NCI-H526 (cell line): ENCODE results near the gene EPB41L1.

Experiments
- DNase-seq, 2 experiments: peaks; one replicate each; lab custom pipeline; 2025; lab: John Stamatoyannopoulos, UW

The EPB41L1 gene

DNA sequence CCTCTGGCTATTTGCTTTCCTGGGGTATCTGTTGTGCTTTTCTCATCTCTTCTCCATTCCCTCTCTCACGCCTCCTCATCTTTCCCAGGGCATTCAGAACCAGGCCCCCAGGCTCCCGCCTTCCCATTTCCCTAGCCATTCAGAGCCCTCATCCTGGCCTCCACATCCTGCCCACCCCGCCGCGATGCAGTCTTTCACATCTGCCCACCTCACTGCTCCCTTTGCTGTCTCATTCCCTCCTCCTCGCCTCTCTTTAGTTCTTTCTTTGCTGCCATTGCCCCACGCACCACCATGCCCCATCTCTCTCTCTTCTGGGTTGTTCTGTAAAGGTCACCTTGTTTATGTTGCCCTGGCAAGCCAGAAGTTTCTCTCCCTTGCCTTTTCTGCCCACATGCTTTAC is 71.1 kb downstream of the EPB41L1 start:
- no peak for DNase-seq

GRCh38 chr20:36228770-36229169 is 74.2 kb downstream of the EPB41L1 start:
- DNase-seq, result no peak

DNA sequence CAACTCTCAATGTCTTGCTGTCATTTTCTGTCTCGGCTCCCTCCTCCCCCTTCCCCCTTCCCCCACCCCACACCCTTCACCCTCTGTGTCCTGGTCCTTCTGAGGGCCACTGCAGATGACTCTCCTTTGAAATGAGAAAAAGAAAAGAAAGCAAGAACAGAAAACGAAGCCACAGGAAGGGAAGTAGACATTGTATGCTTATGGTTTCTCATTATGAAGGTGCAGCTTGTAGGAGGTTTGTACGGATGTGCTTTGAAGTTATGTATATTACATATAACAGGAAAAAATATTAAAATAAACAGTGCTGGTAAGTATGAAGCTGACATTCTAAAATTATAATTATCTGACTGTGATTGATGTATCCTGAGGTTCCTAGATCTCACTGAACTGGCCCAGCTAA is 75.5 kb downstream of the EPB41L1 start:
- no peak for DNase-seq

GRCh38 chr20:36231331-36231730 is 76.8 kb downstream of the EPB41L1 start:
- no peak for DNase-seq

- DNase-seq, result no peak
These were observed 80.3 kb downstream of the EPB41L1 start for GRCh38 chr20:36234771-36235320.

DNA sequence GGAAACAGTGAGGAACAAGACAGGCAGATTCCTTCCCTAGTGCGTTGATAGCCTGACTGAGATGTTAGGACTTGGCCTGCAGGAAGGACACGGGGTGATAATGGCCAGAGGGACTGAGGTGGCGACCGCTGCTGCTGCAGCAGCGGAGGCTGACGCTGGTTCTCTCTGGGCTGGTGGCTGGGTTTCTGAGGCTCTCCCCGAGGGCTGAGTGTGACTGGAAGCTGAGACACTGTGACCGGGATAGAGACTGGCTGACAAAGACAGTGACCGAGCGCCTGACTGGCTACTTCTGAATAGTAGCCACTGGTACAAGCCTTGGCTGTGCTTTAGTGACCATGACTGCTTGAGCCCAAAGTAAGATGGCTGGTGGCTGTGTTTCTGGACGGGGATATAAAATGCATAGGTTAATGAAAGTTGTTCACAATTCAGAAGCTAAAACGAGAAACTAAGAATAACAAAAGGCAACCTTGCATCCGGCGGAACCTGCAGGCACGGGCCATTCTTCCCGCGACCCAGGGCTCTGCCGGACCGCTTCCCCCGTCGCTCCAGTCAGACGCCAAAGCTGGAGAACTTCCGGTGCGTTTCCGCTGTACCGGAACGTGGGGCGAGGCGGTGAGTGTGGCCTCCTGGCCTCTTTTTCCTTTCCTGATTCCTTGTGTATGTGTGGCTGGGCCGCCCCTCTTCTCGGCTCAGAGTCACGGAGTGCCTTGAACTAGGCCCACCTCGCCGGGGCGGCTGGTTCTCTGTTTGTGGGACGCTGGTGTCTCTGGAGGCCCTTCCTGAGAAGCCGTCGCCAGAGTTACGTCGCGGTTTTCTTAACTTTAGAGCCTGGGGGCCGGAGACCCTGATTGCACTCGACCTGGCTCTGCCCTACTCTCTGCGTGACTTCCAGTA is 81.6 kb downstream of the EPB41L1 start, which contains the start of gene AAR2:
TSS of gene AAR2 (plus strand) at position 587 of the 894 bp plus-strand sequence. CDS start 3,391 bp downstream, outside the sequence.
- DNase-seq, result peak; percentile 59 to 92

DNA sequence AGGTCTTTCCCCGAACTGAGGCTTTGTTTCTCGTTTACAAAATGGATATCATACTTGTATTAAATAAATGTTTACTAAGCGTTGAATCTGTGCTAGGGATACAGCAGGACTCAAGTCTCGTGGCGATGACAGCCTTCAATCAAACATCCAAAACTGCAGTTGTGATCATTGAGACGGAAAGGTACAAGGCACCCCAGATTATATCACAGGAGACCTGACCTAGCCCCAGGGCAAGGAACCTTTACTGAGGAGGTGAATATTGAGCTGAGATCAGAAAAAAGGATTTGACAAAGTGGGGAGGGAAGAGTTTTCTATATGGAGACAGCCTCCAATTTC is 82.2 kb downstream of the EPB41L1 start:
- peak in 1 of 2 experiments; percentile 20 for DNase-seq

DNA sequence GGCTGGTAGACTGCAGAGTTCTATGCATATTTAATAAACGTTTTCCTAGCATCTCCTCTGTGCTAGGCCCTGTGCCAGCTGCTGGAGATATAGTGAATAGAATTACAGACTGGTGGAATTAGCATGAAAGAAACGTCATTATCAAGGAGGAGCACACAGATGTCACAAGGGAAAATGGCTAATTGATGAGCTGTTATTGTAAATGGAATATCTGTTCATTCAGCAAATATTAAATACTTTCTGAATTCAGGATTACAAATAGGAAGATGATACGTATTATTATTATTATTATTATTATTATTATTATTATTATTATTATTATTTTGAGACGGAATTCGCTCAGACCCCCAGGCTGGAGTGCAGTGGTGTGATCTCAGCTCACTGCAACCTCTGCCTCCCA is 82.9 kb downstream of the EPB41L1 start:
- DNase-seq, result no peak

DNA sequence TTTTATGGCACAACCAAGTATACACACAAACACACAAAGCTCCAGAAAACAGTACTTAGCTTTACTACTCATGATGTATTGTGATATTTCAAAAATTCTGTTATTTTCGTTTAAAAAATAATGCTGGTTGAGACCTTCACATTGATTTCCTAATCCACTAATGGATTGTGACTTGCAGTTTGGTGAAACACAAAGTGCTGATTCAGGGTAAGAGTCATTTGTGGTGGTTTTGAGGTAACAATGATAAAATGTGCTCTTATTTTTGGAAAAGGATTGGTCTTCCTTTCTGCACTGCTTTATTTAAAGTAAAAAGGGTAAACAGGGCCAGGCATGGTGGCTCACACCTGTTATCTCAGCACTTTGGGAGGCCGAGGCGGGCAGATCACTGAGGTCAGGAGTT is 83.6 kb downstream of the EPB41L1 start:
- no peak for DNase-seq

DNA sequence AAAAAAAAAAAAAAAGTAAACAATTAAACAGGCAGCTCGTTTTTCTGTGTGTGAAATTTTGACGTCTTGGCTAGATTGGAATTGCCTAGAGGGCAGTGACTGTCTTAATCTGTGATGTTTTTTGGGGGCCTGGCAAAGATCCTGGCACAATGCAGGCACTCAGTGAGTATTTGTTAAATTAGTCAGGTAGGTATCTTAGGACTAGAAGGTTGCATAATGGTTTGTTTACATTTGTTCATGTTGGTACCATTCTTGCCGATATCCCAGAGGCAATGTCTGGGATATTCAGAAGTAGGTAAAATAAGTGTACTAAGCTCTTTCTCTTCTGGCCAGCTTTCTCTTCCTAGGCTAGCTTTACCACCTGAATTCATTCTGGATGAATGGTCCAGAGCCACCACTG is 84.2 kb downstream of the EPB41L1 start:
- no peak for DNase-seq

DNA sequence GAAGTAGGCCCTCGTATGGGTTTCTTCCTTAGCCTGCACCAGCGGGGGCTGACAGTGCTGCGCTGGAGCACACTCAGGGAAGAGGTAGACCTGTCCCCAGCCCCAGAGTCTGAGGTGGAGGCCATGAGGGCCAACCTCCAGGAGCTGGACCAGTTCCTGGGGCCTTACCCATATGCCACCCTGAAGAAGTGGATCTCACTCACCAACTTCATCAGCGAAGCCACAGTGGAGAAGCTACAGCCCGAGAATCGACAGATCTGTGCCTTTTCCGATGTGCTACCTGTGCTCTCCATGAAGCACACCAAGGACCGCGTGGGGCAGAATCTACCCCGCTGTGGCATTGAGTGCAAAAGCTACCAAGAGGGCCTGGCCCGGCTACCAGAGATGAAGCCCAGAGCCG is 85.5 kb downstream of the EPB41L1 start:
- no peak for DNase-seq

DNA sequence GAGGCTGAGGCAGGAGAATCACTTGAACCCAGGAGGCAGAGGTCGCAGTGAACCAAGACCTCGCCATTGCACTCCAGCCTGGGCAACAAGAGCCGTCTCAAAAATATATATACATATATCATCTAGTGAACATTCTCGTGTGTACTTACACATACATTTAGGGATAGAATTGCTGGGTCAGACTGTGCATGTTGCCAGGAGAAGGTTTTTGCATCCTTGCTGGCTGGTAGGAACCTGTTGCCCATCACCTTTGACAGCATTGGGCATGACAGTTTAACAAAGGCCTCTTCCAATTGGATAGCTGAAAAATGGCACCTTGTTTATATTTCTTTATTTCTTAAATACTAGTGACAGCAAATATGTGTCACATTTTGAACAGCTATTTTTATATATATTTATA is 87.1 kb downstream of the EPB41L1 start:
- DNase-seq, result no peak

GRCh38 chr20:36243726-36244125 is 89.2 kb downstream of the EPB41L1 start:
- DNase-seq, result no peak

DNA sequence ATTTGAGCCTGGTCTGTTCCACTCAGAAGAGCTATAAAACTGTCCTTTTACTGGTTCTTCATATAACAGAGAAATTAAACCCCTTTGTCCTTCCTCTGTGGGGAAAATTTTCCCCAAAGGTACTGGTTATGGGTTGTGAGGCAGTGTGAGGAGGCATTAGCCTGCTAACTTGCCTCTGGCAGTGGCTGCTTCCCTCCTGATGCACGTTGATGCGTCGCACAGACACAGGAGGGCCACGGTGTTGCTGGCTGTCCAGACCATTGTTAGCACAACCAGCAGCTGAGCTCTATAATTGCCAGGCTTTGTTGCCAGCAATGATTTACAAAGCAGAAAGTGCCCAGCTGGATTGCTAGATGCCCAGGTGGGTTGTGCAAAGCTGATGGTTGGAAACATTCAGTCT is 91.9 kb downstream of the EPB41L1 start:
- DNase-seq, result no peak

- DNase-seq, result no peak
These were observed 94.3 kb downstream of the EPB41L1 start for GRCh38 chr20:36248836-36249235.

DNA sequence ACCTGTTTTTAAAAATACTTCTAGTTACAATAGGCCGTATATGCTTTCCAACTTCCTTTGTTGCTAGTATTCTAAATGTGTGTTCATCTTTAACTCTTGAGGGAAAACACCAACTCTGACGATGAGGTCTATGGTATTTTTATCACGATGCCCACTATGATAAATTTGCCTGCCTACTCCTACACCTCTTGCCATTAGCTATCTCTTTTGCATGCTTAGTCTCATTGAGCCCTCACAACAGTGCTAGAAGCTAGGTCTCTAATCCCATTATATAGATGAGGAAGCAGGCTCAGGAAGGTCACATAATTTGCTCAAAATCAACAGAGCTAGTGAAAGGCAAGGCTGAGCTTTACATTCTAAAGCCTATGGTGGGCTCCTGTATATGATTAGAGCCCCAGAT is 94.9 kb downstream of the EPB41L1 start:
- no peak for DNase-seq

DNA sequence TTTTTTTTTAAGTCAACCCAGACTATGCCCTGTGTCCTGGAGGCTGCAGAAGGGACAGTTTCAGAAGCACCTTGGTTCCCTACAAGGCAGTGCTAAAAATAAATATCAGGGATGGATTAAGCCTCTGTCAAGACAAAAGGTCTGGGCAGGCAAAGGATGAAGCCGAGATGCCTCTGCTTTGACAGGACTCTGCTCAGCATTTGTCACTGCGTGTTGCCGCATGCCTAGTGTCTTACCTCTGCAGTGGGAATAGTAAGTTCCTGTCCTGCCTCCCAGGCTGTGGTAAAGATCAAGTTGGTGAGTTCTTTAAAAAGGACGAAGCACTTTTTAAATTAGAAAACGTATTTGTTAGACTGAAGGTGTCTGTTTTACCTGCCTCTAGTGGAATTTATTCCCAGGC is 96.9 kb downstream of the EPB41L1 start:
- no peak for DNase-seq

- DNase-seq, result no peak
These were observed 98.0 kb downstream of the EPB41L1 start for GRCh38 chr20:36252511-36252910.

DNA sequence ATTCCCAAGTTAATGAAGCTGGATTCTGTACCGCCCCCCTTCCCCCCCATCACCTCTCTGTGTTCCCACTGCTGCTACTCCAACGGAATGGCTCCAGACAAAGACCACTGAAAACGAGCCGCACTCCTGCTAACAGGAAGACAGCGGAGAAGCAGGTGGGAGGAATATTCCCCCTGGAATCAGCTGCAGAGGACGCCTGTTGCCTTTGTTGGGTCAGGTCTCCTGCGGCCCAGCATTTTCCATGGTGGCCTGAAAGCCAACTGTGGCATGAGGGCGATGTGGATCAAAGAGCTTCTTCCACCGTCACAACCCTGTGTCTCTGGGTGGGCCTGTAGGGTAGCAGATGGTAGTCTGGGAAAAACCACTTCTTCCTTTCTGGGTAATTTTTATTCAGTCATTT is 98.5 kb downstream of the EPB41L1 start:
- DNase-seq, result no peak

- DNase-seq, result no peak
These were observed 99.5 kb downstream of the EPB41L1 start for GRCh38 chr20:36254076-36254475.

- DNase-seq, result no peak
These were observed 100.9 kb downstream of the EPB41L1 start for GRCh38 chr20:36255445-36255844.

DNA sequence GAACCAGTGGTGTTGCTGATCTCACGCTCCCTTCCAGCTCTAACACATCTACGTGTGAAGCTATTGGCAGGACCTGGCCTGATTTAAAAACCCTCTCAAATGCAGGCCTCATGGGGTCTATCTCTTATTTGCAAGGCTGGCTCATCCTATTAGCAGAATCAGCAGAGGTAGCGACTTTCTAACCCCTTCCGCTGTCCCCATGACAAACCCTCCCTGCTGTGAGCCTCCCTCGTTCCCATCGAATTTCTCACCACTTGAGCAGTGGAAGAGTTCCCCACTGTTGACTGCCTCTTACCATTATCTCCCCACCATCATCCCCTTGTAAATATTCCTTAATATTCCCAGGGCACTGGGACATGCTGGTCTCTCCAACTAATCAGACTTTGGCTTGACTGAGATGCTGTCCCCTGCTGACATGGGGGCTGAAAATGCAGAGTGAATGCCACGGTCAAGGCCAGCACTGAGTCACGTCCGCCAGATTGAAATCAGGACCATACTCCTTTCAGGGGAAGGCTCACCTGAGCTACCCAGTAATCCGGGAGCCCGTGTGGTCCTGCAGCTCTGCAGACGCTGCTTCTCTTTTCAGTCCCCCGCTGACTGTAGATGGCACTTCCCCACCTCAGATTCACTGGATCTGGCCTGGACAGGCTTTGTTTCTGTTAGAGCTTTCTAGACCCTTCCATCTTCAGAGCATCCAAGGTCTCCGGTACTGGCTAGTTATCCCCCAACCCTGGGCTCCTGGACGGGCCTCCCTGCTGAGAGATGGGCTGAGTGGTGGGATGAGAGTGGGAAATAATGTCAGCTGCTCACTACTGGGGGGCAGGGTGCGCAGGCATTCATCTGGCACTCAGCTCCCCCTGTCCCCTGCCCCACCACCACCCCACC is 104.9 kb downstream of the EPB41L1 start:
- no peak for DNase-seq

DNA sequence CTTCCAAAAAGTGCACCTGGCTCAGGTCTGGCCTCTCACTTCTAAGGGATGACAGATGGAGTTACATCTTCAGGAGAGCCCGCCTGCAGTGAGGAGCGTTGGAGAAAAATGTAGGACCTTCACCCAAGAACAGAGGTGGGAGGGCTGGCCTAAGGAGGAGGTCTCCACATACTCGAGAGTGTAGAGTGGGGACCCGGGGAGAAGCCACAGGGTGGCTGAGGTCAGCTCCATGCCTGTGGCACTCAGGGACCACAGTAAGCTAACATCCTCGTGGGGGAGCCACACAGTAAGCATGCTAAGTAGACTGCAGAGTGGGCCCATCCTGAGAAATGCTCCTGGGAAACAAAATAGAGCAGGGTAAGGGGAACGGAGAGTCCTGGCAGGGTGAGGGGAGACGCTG is 105.8 kb downstream of the EPB41L1 start:
- no peak for DNase-seq
